ENCODE measurements around the gene RING1. TPM values are rescaled to one million over a fixed set of nuclear protein-coding genes. Genes with fewer than 3 reads are reported as not detected.
A peak's percentile ranks its signal among the peaks of the same experiment; 100 is the strongest.

RING1 gene
- total RNA-seq, 1 donor from 2014 or later: 11.3 TPM

DNA sequence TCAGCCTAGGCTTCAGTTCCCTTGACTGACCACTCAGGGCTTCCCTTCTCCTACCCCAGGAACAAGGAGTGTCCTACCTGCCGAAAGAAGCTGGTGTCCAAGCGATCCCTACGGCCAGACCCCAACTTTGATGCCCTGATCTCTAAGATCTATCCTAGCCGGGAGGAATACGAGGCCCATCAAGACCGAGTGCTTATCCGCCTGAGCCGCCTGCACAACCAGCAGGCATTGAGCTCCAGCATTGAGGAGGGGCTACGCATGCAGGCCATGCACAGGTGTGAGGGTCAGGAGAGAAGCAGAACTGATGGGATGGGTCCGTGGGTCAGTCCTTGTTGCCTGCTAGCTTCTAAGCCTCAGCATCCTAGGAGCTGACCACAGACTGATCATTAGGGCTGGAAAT, 1.6 kb downstream of the RING1 start:
- no peak overlapping the region for H3K4me3 ChIP-seq (ENCODE audit: low read depth, low read length)
- TF ChIP-seq, protein P1, sequence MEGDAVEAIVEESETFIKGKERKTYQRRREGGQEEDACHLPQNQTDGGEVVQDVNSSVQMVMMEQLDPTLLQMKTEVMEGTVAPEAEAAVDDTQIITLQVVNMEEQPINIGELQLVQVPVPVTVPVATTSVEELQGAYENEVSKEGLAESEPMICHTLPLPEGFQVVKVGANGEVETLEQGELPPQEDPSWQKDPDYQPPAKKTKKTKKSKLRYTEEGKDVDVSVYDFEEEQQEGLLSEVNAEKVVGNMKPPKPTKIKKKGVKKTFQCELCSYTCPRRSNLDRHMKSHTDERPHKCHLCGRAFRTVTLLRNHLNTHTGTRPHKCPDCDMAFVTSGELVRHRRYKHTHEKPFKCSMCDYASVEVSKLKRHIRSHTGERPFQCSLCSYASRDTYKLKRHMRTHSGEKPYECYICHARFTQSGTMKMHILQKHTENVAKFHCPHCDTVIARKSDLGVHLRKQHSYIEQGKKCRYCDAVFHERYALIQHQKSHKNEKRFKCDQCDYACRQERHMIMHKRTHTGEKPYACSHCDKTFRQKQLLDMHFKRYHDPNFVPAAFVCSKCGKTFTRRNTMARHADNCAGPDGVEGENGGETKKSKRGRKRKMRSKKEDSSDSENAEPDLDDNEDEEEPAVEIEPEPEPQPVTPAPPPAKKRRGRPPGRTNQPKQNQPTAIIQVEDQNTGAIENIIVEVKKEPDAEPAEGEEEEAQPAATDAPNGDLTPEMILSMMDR (conservative IDR thresholded peaks at IDR 0.05; ENCODE audit: low read depth, low read length): no peak
- DNase-seq (ENCODE audit: low read depth): no peak

DNA sequence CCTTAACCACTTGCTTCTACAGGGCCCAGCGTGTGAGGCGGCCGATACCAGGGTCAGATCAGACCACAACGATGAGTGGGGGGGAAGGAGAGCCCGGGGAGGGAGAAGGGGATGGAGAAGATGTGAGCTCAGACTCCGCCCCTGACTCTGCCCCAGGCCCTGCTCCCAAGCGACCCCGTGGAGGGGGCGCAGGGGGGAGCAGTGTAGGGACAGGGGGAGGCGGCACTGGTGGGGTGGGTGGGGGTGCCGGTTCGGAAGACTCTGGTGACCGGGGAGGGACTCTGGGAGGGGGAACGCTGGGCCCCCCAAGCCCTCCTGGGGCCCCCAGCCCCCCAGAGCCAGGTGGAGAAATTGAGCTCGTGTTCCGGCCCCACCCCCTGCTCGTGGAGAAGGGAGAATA, 2.8 kb downstream of the RING1 start:
- TF ChIP-seq, protein P1 (conservative IDR thresholded peaks at IDR 0.05; ENCODE audit: low read depth, low read length): no peak
- no peak for DNase-seq (ENCODE audit: low read depth)
- H3K4me3 ChIP-seq (ENCODE audit: low read depth, low read length): no peak overlapping the region

DNA sequence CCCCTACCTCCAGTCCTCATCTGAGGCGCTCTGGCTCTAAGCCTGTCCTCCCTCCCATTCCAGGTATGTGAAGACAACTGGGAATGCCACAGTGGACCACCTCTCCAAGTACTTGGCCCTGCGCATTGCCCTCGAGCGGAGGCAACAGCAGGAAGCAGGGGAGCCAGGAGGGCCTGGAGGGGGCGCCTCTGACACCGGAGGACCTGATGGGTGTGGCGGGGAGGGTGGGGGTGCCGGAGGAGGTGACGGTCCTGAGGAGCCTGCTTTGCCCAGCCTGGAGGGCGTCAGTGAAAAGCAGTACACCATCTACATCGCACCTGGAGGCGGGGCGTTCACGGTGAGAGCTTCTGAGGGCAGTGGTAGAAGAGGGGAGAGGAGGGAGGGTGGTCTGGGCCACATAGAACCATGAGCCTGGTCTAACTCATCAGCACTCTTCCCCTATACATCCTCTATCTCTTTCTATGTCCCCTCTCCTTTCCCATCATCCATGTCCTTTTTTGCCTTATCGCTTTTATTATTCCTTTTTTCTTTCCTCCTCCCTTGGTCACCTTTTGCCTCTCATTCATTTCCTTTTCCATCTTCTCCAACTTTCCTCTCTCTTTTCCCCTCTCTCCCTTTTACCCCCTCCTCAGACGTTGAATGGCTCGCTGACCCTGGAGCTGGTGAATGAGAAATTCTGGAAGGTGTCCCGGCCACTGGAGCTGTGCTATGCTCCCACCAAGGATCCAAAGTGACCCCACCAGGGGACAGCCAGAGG, 3.5 kb downstream of the RING1 start:
- DNase-seq (ENCODE audit: low read depth): no peak
- no peak overlapping the region for H3K4me3 ChIP-seq (ENCODE audit: low read depth, low read length)
- TF ChIP-seq, protein P1 (conservative IDR thresholded peaks at IDR 0.05; ENCODE audit: low read depth, low read length): peak; percentile 6

DNA sequence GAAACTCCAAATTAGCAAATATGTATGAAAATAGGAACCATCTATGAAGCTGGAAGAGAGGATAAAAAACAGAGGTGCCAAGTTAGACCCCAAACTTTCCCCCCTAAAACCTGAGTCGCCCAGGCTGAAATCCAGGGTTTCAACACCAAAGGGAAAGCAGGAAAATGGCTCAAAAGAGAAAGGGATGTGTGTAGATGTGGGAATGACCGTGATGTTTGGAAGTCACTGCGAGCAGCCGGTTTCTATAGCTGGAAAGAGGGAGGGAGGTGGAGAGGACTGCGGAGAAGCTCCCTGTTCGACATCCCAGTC, 4.5 kb downstream of the RING1 start:
- no peak for DNase-seq (ENCODE audit: low read depth)
- TF ChIP-seq, protein P1 (conservative IDR thresholded peaks at IDR 0.05; ENCODE audit: low read depth, low read length): no peak
- H3K4me3 ChIP-seq (ENCODE audit: low read depth, low read length): peak overlapping the region; percentile 54

DNA sequence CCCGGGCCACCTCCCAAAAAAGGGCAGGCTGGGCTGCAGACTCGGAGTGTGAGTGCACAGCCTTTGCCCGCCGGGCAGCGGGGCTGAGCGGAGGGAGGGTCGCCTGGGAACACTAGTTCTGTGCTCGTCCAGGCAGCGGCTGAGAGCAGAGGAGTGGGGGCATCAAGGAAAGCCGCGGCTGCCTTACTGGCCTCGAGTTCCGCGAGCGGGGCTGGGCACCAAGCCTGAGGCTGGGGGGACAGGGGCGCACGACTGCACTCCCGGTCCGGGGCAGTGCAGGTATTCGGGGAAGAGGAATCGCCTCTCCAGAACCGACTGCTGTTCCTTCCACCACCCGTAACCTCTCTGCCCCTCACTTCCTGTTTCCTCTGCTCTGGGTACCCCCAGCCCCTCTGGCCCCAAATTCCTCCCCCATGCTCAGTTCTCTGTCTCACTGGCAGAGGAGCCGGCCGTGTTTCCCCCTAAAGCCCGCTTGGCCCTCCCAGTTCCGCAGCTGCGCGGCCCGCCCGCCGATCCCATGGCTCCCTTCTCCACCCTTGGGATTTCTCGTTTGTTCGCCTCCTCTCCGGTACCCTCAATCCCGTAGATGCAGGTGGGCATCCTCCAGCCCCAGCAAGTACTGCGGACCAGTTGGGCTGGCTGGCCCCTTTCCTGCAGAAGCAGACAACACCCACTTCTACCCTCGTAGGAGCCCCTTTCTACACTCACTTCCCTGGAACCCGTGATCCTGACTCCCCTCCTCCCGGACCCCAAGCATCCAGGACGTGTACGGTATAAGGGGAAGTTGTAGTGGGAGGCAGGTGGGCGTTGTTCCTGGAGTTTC, 5.1 kb downstream of the RING1 start:
- peak overlapping the region; percentile 54 for H3K4me3 ChIP-seq (ENCODE audit: low read depth, low read length)
- DNase-seq (ENCODE audit: low read depth): no peak
- TF ChIP-seq, protein P1 (conservative IDR thresholded peaks at IDR 0.05; ENCODE audit: low read depth, low read length): no peak

DNA sequence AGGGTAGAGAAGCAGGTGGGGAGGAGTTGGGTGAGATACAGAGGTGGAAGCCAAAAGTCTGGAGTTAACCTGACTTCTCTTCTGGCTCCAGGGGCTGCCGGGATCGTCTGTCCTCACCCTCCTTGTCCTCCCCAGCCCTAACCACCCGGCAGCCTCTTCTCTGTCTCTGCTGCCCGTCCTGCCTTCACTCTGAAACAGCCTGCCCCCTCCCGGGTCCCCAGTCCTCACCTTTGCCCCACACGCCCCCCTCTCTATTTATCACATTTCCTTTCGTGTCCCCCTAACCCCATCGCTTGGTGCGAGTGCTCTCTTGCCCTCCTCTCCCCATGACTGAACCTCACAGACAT, 5.7 kb downstream of the RING1 start:
- TF ChIP-seq, protein P1 (conservative IDR thresholded peaks at IDR 0.05; ENCODE audit: low read depth, low read length): no peak
- no peak for DNase-seq (ENCODE audit: low read depth)
- H3K4me3 ChIP-seq (ENCODE audit: low read depth, low read length): peak overlapping the region; percentile 54

Measured in epithelial cell of proximal tubule (primary cell).